DND-41 (cell line): Measurements from ENCODE around the gene TNS3.

ENCODE experiments used
- ATAC-seq: fragments of 200-7000 bp; cut with Tn5 transposase; 3 replicates; pipeline ENCODE4 v1.9.1; 2021; ENCODE audit warnings: low read depth; ENCODE audit not compliant: insufficient read depth
- DNase-seq: peaks from one replicate; pipeline ENCODE4 v3.0.0-alpha.2; 2020
- H2AFZ ChIP-seq: 2 replicates; pipeline ENCODE4 v1.6.0; 2012; ENCODE audit warnings: low read depth, low read length
- H3K27ac ChIP-seq: 2 replicates; pipeline ENCODE4 v1.5.1; 2012; ENCODE audit warnings: low read length, inconsistent platforms
- H3K27me3 ChIP-seq: fragments of 200-600 bp; sonication (generic); 2 replicates; pipeline ENCODE4 v1.6.0; 2012; ENCODE audit warnings: low read length, mild to moderate bottlenecking, inconsistent platforms; ENCODE audit not compliant: insufficient read depth, poor library complexity
- H3K36me3 ChIP-seq: 2 replicates; pipeline ENCODE4 v1.5.1; 2012; ENCODE audit warnings: low read length, inconsistent platforms; ENCODE audit not compliant: insufficient read depth
- H3K4me1 ChIP-seq: 2 replicates; pipeline ENCODE4 v1.5.1; 2012; ENCODE audit warnings: mild to moderate bottlenecking, low read length; ENCODE audit not compliant: insufficient read depth
- H3K4me2 ChIP-seq: 2 replicates; pipeline ENCODE4 v1.6.0; 2012; ENCODE audit warnings: mild to moderate bottlenecking, moderate library complexity, low read length, inconsistent platforms; ENCODE audit not compliant: insufficient read depth
- H3K4me3 ChIP-seq, 2 experiments: fragments of 200-600 bp in 1 of 2; shearing (Covaris generic) in 1 of 2; 2 replicates each; pipeline ENCODE4 v1.5.1; 2012 to 2016; ENCODE audit warnings: inconsistent platforms in 2 of 2, low read length in 2 of 2, mild to moderate bottlenecking in 2 of 2, low read depth in 1 of 2, moderate library complexity in 1 of 2
- H3K79me2 ChIP-seq: 2 replicates; pipeline ENCODE4 v1.6.0; 2012; ENCODE audit warnings: low read length, inconsistent platforms; ENCODE audit not compliant: insufficient read depth
- H3K9ac ChIP-seq: 2 replicates; pipeline ENCODE4 v1.6.0; 2012; ENCODE audit warnings: low read depth, mild to moderate bottlenecking, inconsistent platforms, low read length, moderate library complexity
- H3K9me3 ChIP-seq: 2 replicates; pipeline ENCODE4 v1.5.1; 2012; ENCODE audit warnings: low read length, moderate library complexity, mild to moderate bottlenecking, inconsistent platforms; ENCODE audit not compliant: insufficient read depth, severe bottlenecking
- H4K20me1 ChIP-seq: 2 replicates; pipeline ENCODE4 v1.6.0; 2012; ENCODE audit warnings: low read length; ENCODE audit not compliant: insufficient read depth
- CTCF ChIP-seq: IDR thresholded peaks from 2 replicates; pipeline ENCODE4 v1.5.1; 2012; ENCODE audit warnings: borderline replicate concordance, low read length, moderate library complexity, mild to moderate bottlenecking; ENCODE audit not compliant: poor library complexity, severe bottlenecking; ENCODE audit errors: extremely low read depth
- EZH2 ChIP-seq: IDR thresholded peaks from 3 replicates; pipeline ENCODE4 v1.6.1; 2012; ENCODE audit warnings: borderline replicate concordance, low read depth, mild to moderate bottlenecking, moderate library complexity, low read length, inconsistent platforms; ENCODE audit not compliant: severe bottlenecking

TNS3 gene

GRCh38 chr7:47379629-47380324, 202.1 kb downstream of the TNS3 start:
- no peak overlapping the region for H3K4me3 ChIP-seq
- no peak overlapping the region for H3K9ac ChIP-seq
- no peaks in the 10 kb centered on the region for H3K27me3 ChIP-seq
- no peak overlapping the region for H2AFZ ChIP-seq
- no peak overlapping the region for H3K4me2 ChIP-seq
- no peaks in the 10 kb centered on the region for H3K79me2 ChIP-seq
- no peaks in the 10 kb centered on the region for H3K4me1 ChIP-seq
- H3K36me3 ChIP-seq = no peaks in the 10 kb centered on the region
- no peak for DNase-seq
- TF ChIP-seq EZH2 (no peak), CTCF (no peak)
- no peak overlapping the region for H3K27ac ChIP-seq
- no peaks in the 10 kb centered on the region for H4K20me1 ChIP-seq
- no peak for ATAC-seq
- H3K9me3 ChIP-seq = no peaks in the 10 kb centered on the region

GRCh38 chr7:47378728-47379395, 203.0 kb downstream of the TNS3 start:
- no peaks in the 10 kb centered on the region for H3K4me1 ChIP-seq
- DNase-seq = no peak
- H3K27me3 ChIP-seq = no peaks in the 10 kb centered on the region
- no peak for TF ChIP-seq CTCF
- TF ChIP-seq EZH2 = no peak
- H3K9ac ChIP-seq = no peak overlapping the region
- no peaks in the 10 kb centered on the region for H3K79me2 ChIP-seq
- no peak for ATAC-seq
- no peak overlapping the region for H3K4me2 ChIP-seq
- H3K36me3 ChIP-seq = no peaks in the 10 kb centered on the region
- no peak overlapping the region for H2AFZ ChIP-seq
- no peaks in the 10 kb centered on the region for H3K9me3 ChIP-seq
- H4K20me1 ChIP-seq = no peaks in the 10 kb centered on the region
- H3K27ac ChIP-seq = no peak overlapping the region
- H3K4me3 ChIP-seq = no peak overlapping the region

- no peak overlapping the region for H3K9ac ChIP-seq
- no peaks in the 10 kb centered on the region for H3K36me3 ChIP-seq
- no peaks in the 10 kb centered on the region for H3K9me3 ChIP-seq
- no peaks in the 10 kb centered on the region for H4K20me1 ChIP-seq
- no peaks in the 10 kb centered on the region for H3K27me3 ChIP-seq
- H3K27ac ChIP-seq = no peak overlapping the region
- no peak for DNase-seq
- no peaks in the 10 kb centered on the region for H3K4me1 ChIP-seq
- ATAC-seq = no peak
- H3K79me2 ChIP-seq = no peaks in the 10 kb centered on the region
- TF ChIP-seq EZH2 (no peak), CTCF (no peak)
- H2AFZ ChIP-seq = no peak overlapping the region
- no peak overlapping the region for H3K4me3 ChIP-seq
- no peak overlapping the region for H3K4me2 ChIP-seq
Measured at GRCh38 chr7:47377741-47378140, 204.2 kb downstream of the TNS3 start.
